HG03280 (cell line): ENCODE measurements around the gene MSH2.

Experiments used
- ATAC-seq: cut with Tn5 transposase; IDR thresholded peaks from one replicate; pipeline ENCODE4 v1.9.1; 2021; ENCODE audit warnings: mild to moderate bottlenecking, moderate library complexity; ENCODE audit not compliant: unreplicated experiment

The MSH2 gene

DNA sequence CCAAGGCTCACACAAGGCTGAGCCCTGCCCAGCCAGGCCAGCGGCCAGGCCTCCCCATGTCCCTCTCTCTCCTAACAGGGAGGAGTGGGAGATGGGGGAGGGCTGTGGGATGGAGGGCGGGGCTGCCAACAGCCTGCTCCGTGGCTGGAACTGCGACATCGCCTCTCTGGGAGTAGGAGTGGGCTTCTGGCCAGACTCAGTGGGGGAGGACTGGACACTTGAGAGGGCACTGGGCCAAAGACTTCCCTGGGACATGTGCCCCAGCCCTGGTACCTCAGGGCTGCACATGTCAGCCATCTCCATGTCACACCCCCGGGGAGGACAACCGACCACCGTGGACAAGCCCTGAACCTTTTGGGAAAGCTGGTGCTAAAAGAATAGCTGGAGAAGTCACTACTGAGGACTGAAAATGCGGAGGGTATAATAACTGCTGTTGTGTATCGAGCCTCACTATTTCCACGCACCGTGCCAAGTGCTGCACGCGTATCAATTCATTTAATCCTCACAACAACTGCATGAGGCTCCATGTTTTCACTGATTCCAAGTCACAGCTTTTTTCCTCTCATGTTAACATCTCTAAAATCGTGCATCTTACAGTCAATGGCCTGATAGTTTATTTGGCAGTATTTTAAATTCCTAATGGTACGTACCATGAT, 127.3 kb downstream of the MSH2 start:
- no peak for ATAC-seq

DNA sequence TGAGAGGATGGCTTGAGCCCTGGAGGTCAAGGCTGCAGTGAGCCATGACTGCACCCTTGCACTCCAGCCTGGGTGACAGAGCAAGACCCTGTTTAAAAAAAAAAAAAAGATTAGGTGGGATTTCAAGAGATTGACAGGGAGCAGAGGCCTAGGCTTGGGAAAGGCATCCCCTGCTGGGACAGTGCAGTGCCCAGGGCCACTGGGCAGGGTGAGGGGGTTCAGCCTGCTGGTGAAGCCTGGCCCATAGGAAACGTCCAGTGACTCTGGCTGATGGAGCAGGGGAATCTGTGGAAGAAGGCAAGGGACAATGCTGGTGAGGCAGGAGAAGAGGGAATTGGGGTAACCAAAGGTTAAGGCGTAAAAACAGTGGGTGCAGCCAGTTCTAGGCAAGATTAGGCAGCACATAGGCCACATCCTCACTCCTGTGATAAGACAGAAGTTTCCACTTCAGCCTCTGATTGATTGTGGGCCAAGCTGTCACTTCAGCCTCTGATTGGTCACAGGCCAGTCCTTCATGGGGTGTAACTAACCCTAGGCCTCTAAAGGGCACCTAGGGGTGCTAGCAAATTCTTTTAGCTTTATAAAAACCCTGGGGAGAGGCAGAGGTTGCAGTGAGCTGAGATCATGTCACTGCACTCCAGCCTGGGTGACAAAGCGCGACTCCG, 128.6 kb downstream of the MSH2 start:
- ATAC-seq, result no peak
